NCI-H1105 treated with DMSO at 0.1 percent for 48 hours (cell line): ENCODE data around the gene ZNF519.
"Not testable (repeated sequence)": the region's sequence is repeated elsewhere in the genome, so short reads cannot be mapped to it uniquely, and the experiment has no call there.

Experiments used
- DNase-seq: peaks from one replicate; lab custom pipeline; 2025; lab: John Stamatoyannopoulos, UW

Gene ZNF519

GRCh38 chr18:14147935-14148865 is 16.0 kb upstream of the ZNF519 start:
- DNase-seq = not testable (repeated sequence)

GRCh38 chr18:14146771-14147170 is 14.5 kb upstream of the ZNF519 start:
- DNase-seq = not testable (repeated sequence)

DNA sequence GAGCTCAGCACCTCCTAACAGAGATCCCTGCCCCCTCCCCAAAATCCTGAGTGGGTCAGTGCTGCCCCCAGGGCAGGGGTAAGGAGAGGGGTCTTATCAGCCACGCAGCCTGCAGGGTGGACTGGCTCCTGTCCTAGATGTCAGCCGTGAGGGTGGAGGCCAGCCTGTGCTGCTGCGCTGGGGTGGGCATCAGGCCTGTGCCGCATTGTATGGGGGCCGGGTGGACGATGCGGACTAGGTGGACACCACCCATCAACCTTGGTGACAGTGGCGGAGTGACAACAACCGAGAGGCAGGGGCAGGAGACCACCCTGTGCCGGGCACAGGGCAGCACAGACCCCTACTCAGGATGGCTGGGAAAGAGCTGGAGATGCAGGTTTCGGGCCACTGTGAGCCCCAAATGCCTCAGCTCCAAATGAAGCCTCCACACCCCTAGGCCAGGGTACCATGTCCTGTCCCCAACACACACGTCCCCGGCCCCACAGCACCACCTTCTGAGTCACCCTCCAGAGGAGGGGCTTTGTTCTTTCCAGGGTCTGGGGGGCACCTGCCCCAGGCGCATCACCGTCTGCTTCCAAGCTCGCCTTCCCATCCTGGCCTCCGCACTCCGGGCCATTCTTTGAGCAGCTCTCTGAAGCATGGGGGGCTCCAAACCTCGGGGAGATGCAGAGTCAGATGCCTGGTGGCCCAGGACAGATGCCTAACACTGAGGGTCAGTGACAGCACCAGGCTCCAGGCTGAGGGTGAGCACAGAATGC is 13.5 kb upstream of the ZNF519 start:
- DNase-seq = not testable (repeated sequence)

DNA sequence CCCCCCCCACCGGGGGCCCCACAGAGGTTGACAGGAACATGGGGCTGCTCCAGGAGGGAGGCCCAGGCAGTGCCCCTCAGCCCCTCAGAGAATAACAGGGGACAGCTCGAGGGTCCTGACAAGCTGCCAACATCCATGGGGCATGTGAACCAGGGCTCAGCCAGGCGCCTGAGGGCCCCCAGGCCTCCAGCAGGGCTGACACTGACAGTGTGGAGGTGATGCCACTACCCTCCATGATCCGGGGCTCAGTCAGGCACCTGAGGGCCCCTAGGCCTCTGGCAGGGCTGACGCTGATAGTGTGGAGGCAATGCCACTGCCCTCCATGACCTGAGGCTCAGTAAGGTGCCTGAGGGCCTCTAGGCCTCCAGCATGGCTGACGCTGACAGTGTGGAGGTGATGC is 12.8 kb upstream of the ZNF519 start:
- DNase-seq = not testable (repeated sequence)

- no peak for DNase-seq
Observed at GRCh38 chr18:14144628-14144895, 12.3 kb upstream of the ZNF519 start.

DNA sequence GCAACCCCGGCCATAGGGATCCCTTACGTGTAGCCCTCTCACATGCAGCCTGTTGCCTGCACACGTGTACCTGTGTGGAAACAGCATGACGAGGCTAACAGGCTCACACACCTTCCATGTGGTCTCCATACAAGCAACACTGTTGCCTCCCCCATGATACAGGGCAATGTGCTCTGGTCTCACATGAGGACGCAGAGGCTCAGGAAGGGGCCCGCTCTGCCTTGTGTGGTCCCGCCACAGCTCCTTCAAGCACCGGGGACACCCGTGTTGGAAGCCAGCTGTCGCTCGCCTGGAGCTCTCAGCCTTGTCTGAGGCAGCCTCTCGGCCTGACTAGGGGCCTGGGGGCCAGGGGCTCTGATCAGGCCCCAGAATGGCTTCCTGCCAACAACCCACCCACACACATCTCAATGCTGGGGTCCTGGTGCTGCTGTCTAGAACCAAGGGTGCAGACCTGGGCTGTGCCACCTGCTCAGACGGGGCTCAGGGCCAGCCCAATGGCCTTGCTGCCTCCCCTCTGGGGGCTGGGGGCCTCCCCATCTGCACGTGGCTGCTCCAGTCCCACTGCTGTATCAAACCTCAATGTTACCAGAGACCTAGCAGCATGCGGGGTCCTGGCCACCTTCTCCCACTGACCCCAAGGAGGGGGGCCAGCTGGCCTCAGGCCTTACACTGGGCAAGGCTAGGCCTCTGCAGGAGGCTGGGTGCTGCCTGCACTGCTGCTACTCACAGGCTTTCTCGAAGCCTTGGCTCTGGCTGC is 11.8 kb upstream of the ZNF519 start:
- DNase-seq = not testable (repeated sequence)

DNA sequence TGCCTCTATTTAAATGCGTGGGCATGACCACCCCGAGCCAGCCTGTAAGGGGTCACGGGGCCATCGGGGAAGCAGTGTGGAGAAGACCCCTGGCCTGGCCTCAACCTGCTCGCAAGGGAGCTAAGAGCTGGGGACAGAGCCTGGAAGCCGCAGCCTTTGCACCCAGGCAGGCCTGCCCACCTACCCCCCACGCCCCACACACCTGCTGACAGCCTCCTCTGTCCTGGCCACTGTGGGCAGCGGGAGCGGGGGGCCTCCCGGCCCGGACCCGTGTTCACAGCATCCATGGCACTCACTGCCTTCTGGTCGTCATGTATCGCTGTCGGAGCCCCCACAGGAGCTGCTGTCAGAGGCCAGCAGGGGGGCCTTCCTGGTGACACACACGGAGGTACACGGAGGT is 11.2 kb upstream of the ZNF519 start:
- DNase-seq = not testable (repeated sequence)

DNA sequence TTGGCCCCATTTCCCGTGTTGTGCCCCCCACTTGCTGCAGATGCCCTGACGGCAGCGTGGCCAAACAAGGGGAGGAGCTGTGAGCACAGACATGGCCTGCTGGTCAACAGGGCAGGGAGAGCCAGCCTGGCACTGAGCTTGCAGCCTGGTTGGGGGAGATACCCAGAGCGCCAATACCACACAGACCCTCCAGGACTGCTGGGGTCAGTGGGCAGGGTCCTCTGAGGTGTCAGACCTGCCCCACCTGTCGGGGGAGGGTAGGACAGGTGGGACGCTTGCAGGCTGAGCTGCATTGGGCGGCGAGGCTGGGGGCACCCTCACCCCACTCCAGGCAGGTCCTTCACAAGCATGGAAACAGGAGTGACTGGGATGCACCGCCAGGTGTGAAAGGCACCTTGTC is 9.9 kb upstream of the ZNF519 start:
- DNase-seq = not testable (repeated sequence)

DNA sequence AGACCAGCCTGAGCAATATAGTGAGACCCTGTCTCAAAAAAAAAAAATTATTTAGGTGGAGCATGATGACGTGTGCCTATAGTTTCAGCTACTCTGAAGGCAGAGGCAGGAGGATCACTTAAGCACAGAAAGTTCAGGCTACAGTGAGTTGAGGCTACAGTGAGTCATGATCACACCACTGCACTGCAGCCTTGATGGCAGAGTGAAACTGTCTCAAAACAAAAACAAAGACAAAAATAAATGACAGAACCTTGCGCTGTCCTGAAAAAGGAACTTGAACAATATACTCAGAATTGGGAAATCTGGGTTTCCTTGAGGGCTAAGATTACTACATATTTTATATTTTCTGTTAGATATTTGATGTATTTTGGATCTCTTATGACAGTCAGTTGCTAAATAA is 7.3 kb upstream of the ZNF519 start:
- DNase-seq = not testable (repeated sequence)

GRCh38 chr18:14137971-14138370 is 5.7 kb upstream of the ZNF519 start:
- DNase-seq = not testable (repeated sequence)

DNA sequence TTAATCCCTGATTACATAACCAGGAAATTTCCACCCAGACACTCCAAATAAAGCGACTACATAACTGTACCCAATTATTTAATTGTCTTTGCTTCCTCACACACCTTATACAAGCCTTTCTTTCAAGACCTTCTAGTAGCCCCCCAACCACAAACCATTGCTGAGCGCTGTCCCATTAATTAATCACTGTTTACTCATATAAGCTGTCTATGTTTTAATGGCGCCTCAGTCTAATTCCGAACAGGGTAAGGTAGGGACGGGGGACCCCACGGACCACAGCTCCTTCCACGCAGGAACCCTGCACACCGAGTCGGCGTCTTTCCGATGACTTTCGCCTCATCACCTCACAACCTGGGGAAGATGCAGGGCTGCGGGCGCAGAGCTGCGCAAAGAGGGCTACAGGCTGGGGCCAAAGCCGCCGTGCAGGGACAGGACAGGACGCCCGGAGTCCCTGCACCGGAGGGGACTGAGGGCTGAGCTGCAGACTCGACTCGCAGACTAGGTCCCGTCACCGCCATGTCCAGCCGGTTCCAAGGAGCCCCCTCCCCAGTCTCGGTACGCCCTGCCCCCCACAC is 452 bp downstream of the ZNF519 start:
- not testable (repeated sequence) for DNase-seq

DNA sequence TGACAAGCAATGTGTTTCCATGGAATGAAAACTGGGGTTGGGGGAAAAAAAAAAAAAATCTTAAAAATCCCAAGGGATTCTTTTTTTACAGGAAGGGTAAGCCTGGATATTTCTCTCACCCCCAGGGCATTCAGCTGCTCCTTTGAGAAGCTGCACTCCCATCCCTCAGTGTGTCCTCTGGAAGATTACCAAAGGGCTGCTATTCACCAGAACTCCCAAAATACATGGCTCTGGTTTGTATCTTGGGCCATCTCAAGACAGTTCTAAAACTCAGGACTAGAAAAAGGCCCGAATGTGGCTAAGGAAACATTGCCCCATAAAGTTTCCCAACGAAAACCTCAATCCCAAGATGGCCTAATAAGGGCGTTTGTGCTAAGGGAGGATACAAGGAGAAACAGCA is 1.4 kb downstream of the ZNF519 start:
- DNase-seq = not testable (repeated sequence)

- DNase-seq = no peak
Observed at GRCh38 chr18:14124689-14125088, 7.5 kb downstream of the ZNF519 start.

DNA sequence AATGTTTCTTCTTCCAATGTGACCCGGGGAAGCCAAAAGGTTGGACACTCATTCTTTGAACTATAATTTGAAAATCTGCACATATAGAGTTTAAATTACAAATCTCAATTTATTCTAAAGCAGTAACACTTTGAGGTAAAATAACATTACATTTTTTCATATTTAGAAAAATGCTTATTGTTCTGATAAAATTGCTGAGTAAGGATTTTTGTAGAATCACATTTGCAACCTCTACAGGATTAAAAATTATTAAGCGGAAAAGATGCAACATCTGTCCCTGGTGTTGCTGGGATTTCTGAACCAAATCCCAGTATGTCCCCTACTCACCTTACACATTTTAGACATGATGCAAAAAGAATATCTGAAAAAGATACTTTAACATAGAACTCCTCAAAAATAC is 10.1 kb downstream of the ZNF519 start:
- no peak for DNase-seq

GRCh38 chr18:14120926-14121325 is 11.3 kb downstream of the ZNF519 start:
- no peak for DNase-seq

DNA sequence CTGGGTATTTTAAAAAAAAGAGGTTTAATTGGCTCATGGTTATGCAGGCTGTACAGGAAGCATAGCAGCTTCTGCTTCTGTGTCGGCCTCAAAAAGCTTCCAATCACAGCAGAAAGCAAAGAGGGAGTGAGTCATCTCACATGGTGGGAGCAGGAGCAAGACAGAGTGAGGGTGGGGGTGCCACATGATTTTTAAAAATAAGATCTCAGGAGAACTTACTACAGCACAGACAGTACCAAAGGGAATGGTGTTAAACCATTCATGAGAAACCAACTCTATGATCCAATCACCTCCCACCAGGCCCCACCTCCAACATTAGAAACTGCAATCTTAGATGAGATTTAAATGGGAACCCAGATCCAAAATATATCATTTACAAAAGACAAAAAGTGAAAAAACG is 14.6 kb downstream of the ZNF519 start:
- no peak for DNase-seq

DNA sequence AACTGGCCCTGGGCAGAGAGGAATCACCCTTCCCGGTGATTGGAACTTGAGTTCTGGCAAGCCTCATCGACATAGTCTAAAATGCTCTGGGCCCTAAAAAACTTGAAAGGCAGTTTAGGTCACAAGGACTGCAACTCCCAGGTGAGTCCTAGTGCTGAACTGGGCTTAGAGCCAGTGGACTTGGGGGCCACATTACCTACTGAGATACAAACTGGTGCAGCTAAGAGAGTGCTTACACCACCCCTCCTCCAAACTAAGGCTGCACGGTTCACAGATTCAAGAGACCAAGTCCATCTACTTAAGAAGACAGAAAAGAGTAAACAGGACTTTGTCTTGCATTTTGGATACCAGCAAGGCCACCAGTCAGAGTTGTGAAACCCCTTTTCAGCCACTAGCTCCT is 25.3 kb downstream of the ZNF519 start:
- no peak for DNase-seq

DNA sequence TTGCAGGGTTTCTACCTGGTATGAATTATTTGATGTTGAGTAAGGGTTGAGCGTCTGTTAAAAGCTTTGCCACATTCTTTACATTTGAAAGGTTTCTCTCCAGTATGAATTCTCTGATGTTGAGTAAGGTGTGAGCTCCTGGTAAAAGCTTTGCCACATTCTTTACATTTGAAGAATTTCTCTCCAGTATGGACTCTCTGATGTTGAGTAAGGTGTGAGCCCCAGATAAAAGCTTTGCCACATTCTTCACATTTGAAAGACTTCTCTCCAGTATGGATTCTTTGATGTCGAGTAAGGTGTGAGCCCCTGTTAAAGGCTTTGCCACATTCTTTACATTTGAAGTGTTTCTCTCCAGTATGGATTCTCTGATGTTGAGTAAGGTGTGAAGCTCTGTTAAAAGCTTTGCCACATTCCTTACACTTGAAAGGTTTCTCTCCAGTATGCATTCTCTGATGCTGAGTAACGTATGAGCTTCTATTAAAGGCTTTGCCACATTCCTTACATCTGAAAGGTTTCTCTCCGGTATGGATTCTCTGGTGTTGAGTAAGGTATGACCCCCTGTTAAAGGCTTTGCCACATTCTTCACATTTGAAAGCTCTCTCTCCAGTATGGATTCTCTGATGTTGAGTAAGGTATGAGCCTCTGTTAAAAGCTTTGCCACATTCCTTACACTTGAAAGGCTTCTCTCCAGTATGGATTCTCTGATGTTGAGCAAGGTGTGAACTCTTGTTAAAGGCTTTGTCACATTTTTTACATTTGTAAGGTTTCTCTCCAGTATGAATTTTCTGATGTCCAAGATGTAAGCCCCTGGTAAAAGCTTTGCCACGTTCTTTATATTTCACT is 27.1 kb downstream of the ZNF519 start:
- no peak for DNase-seq

DNA sequence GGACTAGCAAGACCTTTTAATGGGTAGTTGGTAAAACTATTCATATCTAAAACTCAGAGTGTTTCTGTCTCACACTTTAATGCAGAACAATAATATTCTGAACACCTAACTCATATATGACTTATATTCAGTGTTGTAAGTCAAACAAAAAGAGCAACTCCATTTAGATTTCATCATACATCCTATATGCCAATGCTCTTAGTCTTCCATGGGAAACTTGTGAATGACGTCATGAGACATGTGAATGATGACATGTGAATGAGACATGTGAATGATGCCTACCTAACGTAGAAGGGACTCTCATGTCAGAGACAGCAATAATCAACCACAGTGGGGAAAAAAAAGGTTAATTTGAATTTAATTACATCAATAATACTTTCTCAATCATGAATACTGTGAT is 28.0 kb downstream of the ZNF519 start:
- DNase-seq = no peak

DNA sequence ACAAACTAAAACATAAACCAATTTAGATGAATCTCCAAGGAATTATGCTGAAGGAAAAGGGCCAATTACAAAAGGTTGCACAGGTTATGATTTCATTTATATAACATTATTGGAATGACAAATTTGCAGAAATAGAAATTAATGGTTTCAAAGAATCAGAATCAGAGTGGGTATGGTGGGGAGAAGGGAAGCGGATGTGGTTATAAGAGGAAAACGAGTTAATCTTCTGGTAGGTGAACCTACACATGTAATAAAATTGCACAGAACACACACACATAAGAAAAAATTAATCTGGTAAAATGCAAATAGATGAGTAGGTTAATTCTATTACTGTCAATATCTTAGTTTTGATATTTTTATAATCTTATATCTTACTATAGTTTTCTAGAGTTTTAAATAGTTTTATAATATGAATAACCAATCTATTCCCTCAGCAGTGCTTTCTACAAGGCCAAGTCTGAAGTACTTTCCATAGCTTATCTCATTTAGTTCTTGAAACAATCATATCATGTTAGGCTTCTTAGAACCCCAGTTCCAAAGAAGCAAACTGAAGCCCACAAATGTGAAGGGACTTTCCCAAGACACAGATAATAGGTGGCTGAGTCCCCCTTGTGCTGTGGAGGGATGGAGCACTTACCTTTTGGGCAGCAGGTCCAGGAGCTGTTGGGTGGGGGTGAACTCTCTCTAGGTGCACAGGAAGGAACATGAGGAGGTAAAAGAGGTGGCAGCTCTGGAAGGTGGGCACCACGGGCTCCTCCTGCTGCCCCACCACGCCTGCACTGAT is 31.5 kb downstream of the ZNF519 start:
- DNase-seq = no peak

GRCh38 chr18:14098428-14098827 is 33.8 kb downstream of the ZNF519 start:
- no peak for DNase-seq
